WTC11 (cell line): ENCODE data around the gene MAPKAPK3. TPM values are rescaled to one million over a fixed set of nuclear protein-coding genes. Genes with fewer than 3 reads are reported as not detected.

Experiments used
- ATAC-seq: fragments of 200-7000 bp; cut with Tn5 transposase; 2 replicates; pipeline ENCODE4 v1.10.0; 2021; ENCODE audit warnings: mild to moderate bottlenecking, moderate library complexity
- CTCF ChIA-PET: fragments of 300-600 bp; sonication (Branson Sonifier 250); formaldehyde crosslinking; loops from one replicate; lab custom pipeline; 2021; ENCODE audit warnings: antibody characterized with exemption; lab: Charles Lee
- POLR2A ChIA-PET: fragments of 350-600 bp; sonication (Branson Sonifier 250); formaldehyde crosslinking; loops from one replicate; lab custom pipeline; 2021; ENCODE audit warnings: antibody characterized with exemption; lab: Charles Lee
- DNase-seq: peaks from one replicate; pipeline ENCODE4 v3.0.0; 2021; ENCODE audit warnings: low spot score
- H3K27ac Mint-ChIP-seq: 2 replicates; pipeline ENCODE4 v1.8.0; 2021; ENCODE audit warnings: mixed read lengths
- H3K27me3 Mint-ChIP-seq: 2 replicates; pipeline ENCODE4 v1.8.0; 2021; ENCODE audit warnings: low read depth, mild to moderate bottlenecking, moderate library complexity, mixed read lengths
- H3K36me3 Mint-ChIP-seq: 2 replicates; pipeline ENCODE4 v1.8.0; 2021; ENCODE audit warnings: mixed read lengths
- H3K4me1 Mint-ChIP-seq: 2 replicates; pipeline ENCODE4 v1.8.0; 2022; ENCODE audit warnings: mixed read lengths
- H3K4me3 Mint-ChIP-seq: 2 replicates; pipeline ENCODE4 v1.8.0; 2021; ENCODE audit warnings: mild to moderate bottlenecking, moderate library complexity, mixed read lengths
- H3K9me3 Mint-ChIP-seq: 2 replicates; pipeline ENCODE4 v1.8.0; 2021; ENCODE audit warnings: mixed read lengths
- ATF6 ChIP-seq: sonication (generic); formaldehyde crosslinking; IDR thresholded peaks from 2 replicates; pipeline ENCODE4 v1.8.1; 2023; ENCODE audit warnings: mild to moderate bottlenecking, missing genetic modification reagents
- CREM ChIP-seq: sonication (generic); formaldehyde crosslinking; IDR thresholded peaks from 2 replicates; pipeline ENCODE4 v1.8.1; 2022; ENCODE audit warnings: mild to moderate bottlenecking, missing genetic modification reagents, moderate library complexity
- FOXJ3 ChIP-seq: sonication (generic); formaldehyde crosslinking; IDR thresholded peaks from 2 replicates; pipeline ENCODE4 v1.9.0; 2021; ENCODE audit warnings: missing genetic modification reagents, mild to moderate bottlenecking, borderline replicate concordance
- GABPB1 ChIP-seq: sonication (generic); formaldehyde crosslinking; IDR thresholded peaks from 2 replicates; pipeline ENCODE4 v1.8.1; 2023; ENCODE audit warnings: mild to moderate bottlenecking, missing genetic modification reagents
- GRHL2 ChIP-seq: fragments of 250-450 bp; sonication (Bioruptor Pico); IDR thresholded peaks from 2 replicates; pipeline ENCODE4 v1.8.0; 2022; ENCODE audit warnings: mild to moderate bottlenecking, moderate library complexity; ENCODE audit not compliant: insufficient replicate concordance, severe bottlenecking
- NFYB ChIP-seq: sonication (generic); formaldehyde crosslinking; conservative IDR thresholded peaks from 2 replicates; pipeline ENCODE4 v1.8.0; 2022; ENCODE audit warnings: low read depth, missing genetic modification reagents
- STAT6 ChIP-seq: sonication (generic); formaldehyde crosslinking; conservative IDR thresholded peaks from 2 replicates; pipeline ENCODE4 v1.8.1; 2023; ENCODE audit warnings: mild to moderate bottlenecking, low read depth, missing genetic modification reagents, moderate library complexity
- TCF7 ChIP-seq: sonication (generic); formaldehyde crosslinking; IDR thresholded peaks from 2 replicates; pipeline ENCODE4 v1.8.0; 2022; ENCODE audit warnings: mild to moderate bottlenecking, low read depth, missing genetic modification reagents, moderate library complexity
- TP53 ChIP-seq: sonication (generic); formaldehyde crosslinking; IDR thresholded peaks from 2 replicates; pipeline ENCODE4 v1.8.1; 2023; ENCODE audit warnings: mild to moderate bottlenecking, missing genetic modification reagents
- ZBTB43 ChIP-seq: sonication (generic); formaldehyde crosslinking; IDR thresholded peaks from 2 replicates; pipeline ENCODE4 v1.8.1; 2023; ENCODE audit warnings: mild to moderate bottlenecking, missing genetic modification reagents
- ZMAT4 ChIP-seq: fragments of 250-450 bp; sonication (Bioruptor Pico); IDR thresholded peaks from 2 replicates; pipeline ENCODE4 v1.9.0; 2021; ENCODE audit warnings: mild to moderate bottlenecking
- ZNF138 ChIP-seq: sonication (generic); formaldehyde crosslinking; conservative IDR thresholded peaks from 2 replicates; pipeline ENCODE4 v1.8.1; 2022; ENCODE audit warnings: mild to moderate bottlenecking, moderate library complexity, missing genetic modification reagents
- ZNF232 ChIP-seq: sonication (generic); formaldehyde crosslinking; IDR thresholded peaks from 2 replicates; pipeline ENCODE4 v1.8.0; 2022; ENCODE audit warnings: mild to moderate bottlenecking, missing genetic modification reagents
- ZNF416 ChIP-seq: fragments of 250-450 bp; sonication (Bioruptor Pico); IDR thresholded peaks from 2 replicates; pipeline ENCODE4 v1.9.0; 2021; ENCODE audit warnings: mild to moderate bottlenecking, inconsistent platforms
- total RNA-seq: library from RNA; stranded (reverse); gene quantifications from 3 replicates; pipeline ENCODE4 v1.2.3, GENCODE V29; 2021

Gene MAPKAPK3
- total RNA-seq, 1 experiment from 2014 or later, result 60.2 TPM

- peaks cover 15% of the 10 kb centered on the region for H3K27me3 Mint-ChIP-seq
- ATAC-seq, result no peak
- DNase-seq, result no peak
- ChIA-PET CTCF (interaction anchor here (1.3 kb wide), 1 partner anchor 47 kb away, joined by 3 read pairs; no protein-coding TSS in a partner anchor), POLR2A (no interaction called here)
- no peaks in the 10 kb centered on the region for H3K9me3 Mint-ChIP-seq
- peaks cover 5% of the 10 kb centered on the region; the same call in 1 of the 2 replicates for H3K4me1 Mint-ChIP-seq
- no peaks in the 10 kb centered on the region for H3K36me3 Mint-ChIP-seq
- H3K27ac Mint-ChIP-seq, result no peak overlapping the region
- TF ChIP-seq ZNF138 (CRISPR knock-in tag), result no peak
- no peak overlapping the region for H3K4me3 Mint-ChIP-seq
Observed at GRCh38 chr3:50605901-50606326, 11.0 kb upstream of the MAPKAPK3 start.

GRCh38 chr3:50606596-50606995 is 10.4 kb upstream of the MAPKAPK3 start:
- no peak for TF ChIP-seq ZNF416 (CRISPR knock-in tag)
- TF ChIP-seq, all 79 proteins: peak for 0
- H3K4me1 Mint-ChIP-seq, result peaks cover 6% of the 10 kb centered on the region; the same call in 1 of the 2 replicates
- H3K27me3 Mint-ChIP-seq, result peaks cover 20% of the 10 kb centered on the region
- H3K4me3 Mint-ChIP-seq, result no peak overlapping the region
- H3K27ac Mint-ChIP-seq, result no peak overlapping the region
- no peaks in the 10 kb centered on the region for H3K36me3 Mint-ChIP-seq
- POLR2A ChIA-PET, result no interaction called here
- H3K9me3 Mint-ChIP-seq, result no peaks in the 10 kb centered on the region
- no peak for ATAC-seq
- no peak for DNase-seq
- CTCF ChIA-PET, result interaction anchor here (1.3 kb wide), 1 partner anchor 46 kb away, joined by 3 read pairs; no protein-coding TSS in a partner anchor

GRCh38 chr3:50607271-50608091 is 9.5 kb upstream of the MAPKAPK3 start:
- no peaks in the 10 kb centered on the region for H3K36me3 Mint-ChIP-seq
- ChIA-PET CTCF (interaction anchor here (0.8 to 1.4 kb wide), 2 partner anchors 38 to 45 kb away, joined by 3 read pairs; partner anchors contain the start of gene HEMK1), POLR2A (no interaction called here)
- H3K4me3 Mint-ChIP-seq, result no peak overlapping the region
- DNase-seq (no peak), ATAC-seq (no peak)
- peaks cover 26% of the 10 kb centered on the region for H3K27me3 Mint-ChIP-seq
- H3K27ac Mint-ChIP-seq, result no peak overlapping the region
- no peak for TF ChIP-seq GABPB1 (CRISPR knock-in tag)
- no peak for TF ChIP-seq TCF7
- TF ChIP-seq GRHL2 (CRISPR knock-in tag), result no peak
- no peak for TF ChIP-seq ATF6
- no peaks in the 10 kb centered on the region for H3K9me3 Mint-ChIP-seq
- peaks cover 11% of the 10 kb centered on the region for H3K4me1 Mint-ChIP-seq

GRCh38 chr3:50608278-50608677 is 8.7 kb upstream of the MAPKAPK3 start:
- peaks cover 34% of the 10 kb centered on the region for H3K27me3 Mint-ChIP-seq
- ATAC-seq, result no peak
- H3K4me1 Mint-ChIP-seq, result peaks cover 14% of the 10 kb centered on the region
- ChIA-PET POLR2A (no interaction called here), CTCF (interaction anchor here (0.8 to 1.4 kb wide), 3 partner anchors 18 to 44 kb away, joined by 3 read pairs; partner anchors contain the start of gene HEMK1)
- H3K4me3 Mint-ChIP-seq, result no peak overlapping the region
- no peaks in the 10 kb centered on the region for H3K9me3 Mint-ChIP-seq
- no peaks in the 10 kb centered on the region for H3K36me3 Mint-ChIP-seq
- no peak overlapping the region for H3K27ac Mint-ChIP-seq
- TF ChIP-seq TP53 (CRISPR knock-in tag) (no peak), CREM (CRISPR knock-in tag) (no peak), FOXJ3 (no peak), ZMAT4 (CRISPR knock-in tag) (no peak), NFYB (CRISPR knock-in tag) (no peak), ZNF232 (CRISPR knock-in tag) (no peak), STAT6 (CRISPR knock-in tag) (no peak), ZBTB43 (no peak)
- no peak for DNase-seq
